ENCODE results near the gene LAD1. TPM values are rescaled to one million over a fixed set of nuclear protein-coding genes. Genes with fewer than 3 reads are reported as not detected.

The LAD1 gene
- polyA plus RNA-seq, 2 of the 4 experiments (the other 2 are of a cell fraction): 0.19 to 1.1 TPM

DNA sequence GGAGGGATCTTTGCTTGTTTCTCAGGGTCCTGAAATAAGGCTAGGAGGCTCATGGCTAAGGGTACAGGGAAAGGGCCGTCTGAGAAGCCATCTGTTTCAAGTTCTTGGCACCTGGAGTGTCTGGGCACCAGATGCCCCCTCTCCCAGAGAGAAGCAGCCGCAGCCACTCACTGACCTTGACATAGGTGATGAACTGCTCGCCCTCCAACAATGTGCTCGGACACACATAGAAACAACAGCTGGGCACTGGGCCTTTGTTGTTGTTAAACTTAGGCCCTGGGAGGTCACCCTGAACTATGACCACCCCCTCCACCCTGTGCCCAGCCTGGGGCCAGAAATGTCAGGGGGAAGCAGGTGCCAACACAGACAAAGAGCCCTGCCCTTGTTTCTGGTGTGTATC is 31.7 kb upstream of the LAD1 start:
- H3K4me3 ChIP-seq: no peak overlapping the region
- peaks cover 4% of the 10 kb centered on the region; the same call in 1 of the 3 replicates for H3K4me1 ChIP-seq
- no peak for TF ChIP-seq ZSCAN20 (CRISPR knock-in tag; IDR thresholded peaks at IDR 0.05)
- no peak for TF ChIP-seq HOXA7 (CRISPR knock-in tag; IDR thresholded peaks at IDR 0.05)
- TF ChIP-seq JUNB (IDR thresholded peaks at IDR 0.05): no peak
- no peak for TF ChIP-seq MAFK (IDR thresholded peaks at IDR 0.05; ENCODE audit: partially characterized antibody)
- no peak for TF ChIP-seq PHF8 (IDR thresholded peaks at IDR 0.05; ENCODE audit: borderline replicate concordance, low read depth)
- no peak for TF ChIP-seq KDM1A (IDR thresholded peaks at IDR 0.05; ENCODE audit: low read depth)
- TF ChIP-seq, protein P1, sequence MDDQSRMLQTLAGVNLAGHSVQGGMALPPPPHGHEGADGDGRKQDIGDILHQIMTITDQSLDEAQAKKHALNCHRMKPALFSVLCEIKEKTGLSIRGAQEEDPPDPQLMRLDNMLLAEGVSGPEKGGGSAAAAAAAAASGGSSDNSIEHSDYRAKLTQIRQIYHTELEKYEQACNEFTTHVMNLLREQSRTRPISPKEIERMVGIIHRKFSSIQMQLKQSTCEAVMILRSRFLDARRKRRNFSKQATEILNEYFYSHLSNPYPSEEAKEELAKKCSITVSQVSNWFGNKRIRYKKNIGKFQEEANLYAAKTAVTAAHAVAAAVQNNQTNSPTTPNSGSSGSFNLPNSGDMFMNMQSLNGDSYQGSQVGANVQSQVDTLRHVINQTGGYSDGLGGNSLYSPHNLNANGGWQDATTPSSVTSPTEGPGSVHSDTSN (IDR thresholded peaks at IDR 0.05): no peak
- TF ChIP-seq, protein P2, sequence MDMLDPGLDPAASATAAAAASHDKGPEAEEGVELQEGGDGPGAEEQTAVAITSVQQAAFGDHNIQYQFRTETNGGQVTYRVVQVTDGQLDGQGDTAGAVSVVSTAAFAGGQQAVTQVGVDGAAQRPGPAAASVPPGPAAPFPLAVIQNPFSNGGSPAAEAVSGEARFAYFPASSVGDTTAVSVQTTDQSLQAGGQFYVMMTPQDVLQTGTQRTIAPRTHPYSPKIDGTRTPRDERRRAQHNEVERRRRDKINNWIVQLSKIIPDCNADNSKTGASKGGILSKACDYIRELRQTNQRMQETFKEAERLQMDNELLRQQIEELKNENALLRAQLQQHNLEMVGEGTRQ (IDR thresholded peaks at IDR 0.05): no peak
- TF ChIP-seq GATA3 (IDR thresholded peaks at IDR 0.05; ENCODE audit: borderline replicate concordance): no peak
- no peak for TF ChIP-seq EHMT2 (IDR thresholded peaks at IDR 0.05; ENCODE audit: low read depth)
- no peak for TF ChIP-seq TP53 (CRISPR knock-in tag; IDR thresholded peaks at IDR 0.05)
- WGBS (ENCODE audit: missing lambda C conversion rate): 52% methylated on average over 4 of the region's 4 CpGs
- POLR2A ChIA-PET: no interaction called here
- no peak for DNase-seq (ENCODE audit: low read depth in 1 of 2, low spot score in 1 of 2)
- no peak for ATAC-seq
- CTCF ChIA-PET: interaction anchor here (0.7 to 7.9 kb wide), 6 partner anchors 16 to 1087 kb away, joined by 3 to 158 read pairs (median 46); no protein-coding TSS in a partner anchor
- H3K9me3 ChIP-seq: no peaks in the 10 kb centered on the region
- no peak overlapping the region for H3K27ac ChIP-seq
- no peak overlapping the region for H3K4me2 ChIP-seq
- no peak for FAIRE-seq

DNA sequence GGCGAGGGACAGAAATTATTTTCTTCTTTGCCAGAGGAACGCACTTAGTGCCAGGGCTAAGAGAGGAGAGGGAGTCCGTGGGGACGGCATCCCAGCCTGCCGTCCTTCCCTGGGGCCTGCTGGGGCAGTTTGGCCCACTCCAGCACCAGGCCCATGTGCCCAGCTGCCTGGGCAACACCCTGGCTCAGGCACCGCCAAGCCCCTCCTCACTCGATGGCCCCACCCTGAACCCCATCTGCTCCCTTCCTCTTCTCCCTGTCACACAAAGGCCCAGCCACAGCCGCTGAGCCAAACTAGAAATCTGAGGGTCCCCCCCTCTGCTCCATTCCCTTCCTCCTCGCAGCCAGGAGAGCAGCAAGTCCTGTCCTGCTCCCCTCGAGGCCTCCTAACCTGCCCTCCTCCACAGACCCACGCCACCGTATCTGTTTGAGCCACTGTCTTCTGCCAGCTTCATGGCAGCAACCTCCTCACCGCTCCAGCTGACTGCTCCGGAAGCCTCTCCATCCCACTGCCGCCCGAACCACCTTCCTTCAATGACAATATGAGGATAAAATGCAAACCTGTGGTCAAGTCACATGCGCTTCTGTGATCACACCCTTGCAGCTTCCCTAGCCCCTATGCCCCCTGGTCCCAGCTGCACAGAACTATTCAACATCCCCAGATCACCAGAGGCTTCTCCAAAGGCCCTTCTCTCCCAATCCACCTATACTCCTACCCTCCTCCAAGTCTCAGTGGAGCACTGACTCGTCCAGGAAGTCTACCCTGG is 30.8 kb upstream of the LAD1 start:
- 75% methylated on average over 18 of the region's 18 CpGs for WGBS (ENCODE audit: missing lambda C conversion rate)
- CTCF ChIA-PET: interaction anchor here (1.7 kb wide), 1 partner anchor 52 kb away, joined by 6 read pairs; no protein-coding TSS in a partner anchor
- TF ChIP-seq SMC3 (IDR thresholded peaks at IDR 0.05) (no peak), TFCP2L1 (CRISPR knock-in tag; IDR thresholded peaks at IDR 0.05) (no peak)

DNA sequence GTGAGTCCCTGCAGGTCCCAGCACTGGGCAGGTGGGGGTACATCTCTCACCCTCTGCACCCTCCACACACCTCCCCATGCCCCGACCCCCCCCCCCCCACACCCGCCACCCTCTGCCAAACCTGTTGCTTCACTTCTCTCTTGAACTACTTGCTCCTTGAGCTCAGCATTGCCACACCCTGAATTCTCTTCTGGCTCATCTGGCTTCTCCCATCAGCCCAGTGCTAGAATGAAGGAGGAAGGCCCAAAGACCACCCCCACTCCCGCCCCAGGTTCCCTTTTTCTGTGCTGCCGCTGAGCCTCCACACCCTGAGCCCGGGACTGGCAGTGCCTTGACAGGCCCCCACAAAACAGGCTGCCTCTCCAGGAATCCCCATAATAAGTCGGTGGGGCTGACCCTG is 28.8 kb upstream of the LAD1 start:
- Histone ChIP-seq H3K9me3 (no peaks in the 10 kb centered on the region), H3K27ac (no peak overlapping the region), H3K4me1 (no peaks in the 10 kb centered on the region), H3K4me2 (no peak overlapping the region), H3K4me3 (no peak overlapping the region)
- POLR2A ChIA-PET: no interaction called here
- CTCF ChIA-PET: interaction anchor here (2.0 to 2.2 kb wide), 2 partner anchors 19 to 54 kb away, joined by 7 to 8 read pairs; no protein-coding TSS in a partner anchor
- no peak for ATAC-seq
- no peak for DNase-seq (ENCODE audit: low read depth in 1 of 2, low spot score in 1 of 2)
- FAIRE-seq: no peak
- TF ChIP-seq SREBF2 (IDR thresholded peaks at IDR 0.05): no peak
- no peak for TF ChIP-seq CEBPB (IDR thresholded peaks at IDR 0.05)
- TF ChIP-seq NFE2L2 (conservative IDR thresholded peaks at IDR 0.05; ENCODE audit: low read length): no peak
- no peak for TF ChIP-seq HOXB5 (CRISPR knock-in tag; IDR thresholded peaks at IDR 0.05)
- TF ChIP-seq HOXA7 (CRISPR knock-in tag; IDR thresholded peaks at IDR 0.05): no peak
- no peak for TF ChIP-seq POLR2A (IDR thresholded peaks at IDR 0.05; ENCODE audit: low read length)
- no peak for TF ChIP-seq GATA3 (IDR thresholded peaks at IDR 0.05; ENCODE audit: borderline replicate concordance)
- no peak for TF ChIP-seq EHMT2 (IDR thresholded peaks at IDR 0.05; ENCODE audit: low read depth)
- TF ChIP-seq, protein P3, sequence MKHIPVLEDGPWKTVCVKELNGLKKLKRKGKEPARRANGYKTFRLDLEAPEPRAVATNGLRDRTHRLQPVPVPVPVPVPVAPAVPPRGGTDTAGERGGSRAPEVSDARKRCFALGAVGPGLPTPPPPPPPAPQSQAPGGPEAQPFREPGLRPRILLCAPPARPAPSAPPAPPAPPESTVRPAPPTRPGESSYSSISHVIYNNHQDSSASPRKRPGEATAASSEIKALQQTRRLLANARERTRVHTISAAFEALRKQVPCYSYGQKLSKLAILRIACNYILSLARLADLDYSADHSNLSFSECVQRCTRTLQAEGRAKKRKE (CRISPR knock-in tag; IDR thresholded peaks at IDR 0.05; ENCODE audit: low read depth): no peak
- no peak for TF ChIP-seq RNF2 (IDR thresholded peaks at IDR 0.05; ENCODE audit: borderline replicate concordance, low read depth)
- TF ChIP-seq CHD4 (IDR thresholded peaks at IDR 0.05; ENCODE audit: borderline replicate concordance): no peak
- TF ChIP-seq JUNB (IDR thresholded peaks at IDR 0.05): no peak
- no peak for TF ChIP-seq RAD21 (conservative IDR thresholded peaks at IDR 0.05 in 1 of 2, IDR thresholded peaks at IDR 0.05 in 1 of 2)
- TF ChIP-seq, protein P4, sequence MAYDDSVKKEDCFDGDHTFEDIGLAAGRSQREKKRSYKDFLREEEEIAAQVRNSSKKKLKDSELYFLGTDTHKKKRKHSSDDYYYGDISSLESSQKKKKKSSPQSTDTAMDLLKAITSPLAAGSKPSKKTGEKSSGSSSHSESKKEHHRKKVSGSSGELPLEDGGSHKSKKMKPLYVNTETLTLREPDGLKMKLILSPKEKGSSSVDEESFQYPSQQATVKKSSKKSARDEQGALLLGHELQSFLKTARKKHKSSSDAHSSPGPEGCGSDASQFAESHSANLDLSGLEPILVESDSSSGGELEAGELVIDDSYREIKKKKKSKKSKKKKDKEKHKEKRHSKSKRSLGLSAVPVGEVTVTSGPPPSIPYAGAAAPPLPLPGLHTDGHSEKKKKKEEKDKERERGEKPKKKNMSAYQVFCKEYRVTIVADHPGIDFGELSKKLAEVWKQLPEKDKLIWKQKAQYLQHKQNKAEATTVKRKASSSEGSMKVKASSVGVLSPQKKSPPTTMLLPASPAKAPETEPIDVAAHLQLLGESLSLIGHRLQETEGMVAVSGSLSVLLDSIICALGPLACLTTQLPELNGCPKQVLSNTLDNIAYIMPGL (CRISPR knock-in tag; IDR thresholded peaks at IDR 0.05; ENCODE audit: borderline replicate concordance): no peak
- TF ChIP-seq MAZ (IDR thresholded peaks at IDR 0.05; ENCODE audit: borderline replicate concordance, low read depth, low read length): no peak
- TF ChIP-seq, protein P5, sequence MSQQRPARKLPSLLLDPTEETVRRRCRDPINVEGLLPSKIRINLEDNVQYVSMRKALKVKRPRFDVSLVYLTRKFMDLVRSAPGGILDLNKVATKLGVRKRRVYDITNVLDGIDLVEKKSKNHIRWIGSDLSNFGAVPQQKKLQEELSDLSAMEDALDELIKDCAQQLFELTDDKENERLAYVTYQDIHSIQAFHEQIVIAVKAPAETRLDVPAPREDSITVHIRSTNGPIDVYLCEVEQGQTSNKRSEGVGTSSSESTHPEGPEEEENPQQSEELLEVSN (IDR thresholded peaks at IDR 0.05; ENCODE audit: borderline replicate concordance, low read depth): no peak
- no peak for TF ChIP-seq KDM1A (IDR thresholded peaks at IDR 0.05; ENCODE audit: low read depth)
- 56% methylated on average over 4 of the region's 6 CpGs for WGBS (ENCODE audit: missing lambda C conversion rate)

More for the DNA sequence above, 30.8 kb upstream of the LAD1 start:
- H3K4me2 ChIP-seq: no peak overlapping the region
- no peak for FAIRE-seq
- H3K4me1 ChIP-seq: no peaks in the 10 kb centered on the region
- H3K9me3 ChIP-seq: no peaks in the 10 kb centered on the region
- POLR2A ChIA-PET: no interaction called here
- no peak overlapping the region for H3K27ac ChIP-seq
- no peak overlapping the region for H3K4me3 ChIP-seq
- no peak for DNase-seq (ENCODE audit: low read depth in 1 of 2, low spot score in 1 of 2)
- ATAC-seq: no peak

Data from A549 (cell line).